Measurements from ENCODE around the gene SLC13A4. TPM values are rescaled to one million over a fixed set of nuclear protein-coding genes. Genes with fewer than 3 reads are reported as not detected.

The SLC13A4 gene
- total and polyA plus RNA-seq, 2 of the 13 experiments (the other 11 are each of a cell fraction or from before 2014, with no cell fraction given) = 0.04 TPM; not detected in 1

GRCh38 chr7:135653340-135654080, 74.5 kb downstream of the SLC13A4 start:
- 93% methylated on average over 12 of the region's 12 CpGs for WGBS (ENCODE audit: low lambda C conversion rate)
- ATAC-seq = no peak
- TF ChIP-seq ZNF577 (CRISPR knock-in tag; IDR thresholded peaks at IDR 0.05; ENCODE audit: borderline replicate concordance, low read depth) = no peak
- no peak for TF ChIP-seq PATZ1 (CRISPR knock-in tag; IDR thresholded peaks at IDR 0.05)
- no peak for TF ChIP-seq YEATS4 (CRISPR knock-in tag; IDR thresholded peaks at IDR 0.05; ENCODE audit: borderline replicate concordance)
- no peak for TF ChIP-seq RFX1 (IDR thresholded peaks at IDR 0.05)
- TF ChIP-seq, protein P1, sequence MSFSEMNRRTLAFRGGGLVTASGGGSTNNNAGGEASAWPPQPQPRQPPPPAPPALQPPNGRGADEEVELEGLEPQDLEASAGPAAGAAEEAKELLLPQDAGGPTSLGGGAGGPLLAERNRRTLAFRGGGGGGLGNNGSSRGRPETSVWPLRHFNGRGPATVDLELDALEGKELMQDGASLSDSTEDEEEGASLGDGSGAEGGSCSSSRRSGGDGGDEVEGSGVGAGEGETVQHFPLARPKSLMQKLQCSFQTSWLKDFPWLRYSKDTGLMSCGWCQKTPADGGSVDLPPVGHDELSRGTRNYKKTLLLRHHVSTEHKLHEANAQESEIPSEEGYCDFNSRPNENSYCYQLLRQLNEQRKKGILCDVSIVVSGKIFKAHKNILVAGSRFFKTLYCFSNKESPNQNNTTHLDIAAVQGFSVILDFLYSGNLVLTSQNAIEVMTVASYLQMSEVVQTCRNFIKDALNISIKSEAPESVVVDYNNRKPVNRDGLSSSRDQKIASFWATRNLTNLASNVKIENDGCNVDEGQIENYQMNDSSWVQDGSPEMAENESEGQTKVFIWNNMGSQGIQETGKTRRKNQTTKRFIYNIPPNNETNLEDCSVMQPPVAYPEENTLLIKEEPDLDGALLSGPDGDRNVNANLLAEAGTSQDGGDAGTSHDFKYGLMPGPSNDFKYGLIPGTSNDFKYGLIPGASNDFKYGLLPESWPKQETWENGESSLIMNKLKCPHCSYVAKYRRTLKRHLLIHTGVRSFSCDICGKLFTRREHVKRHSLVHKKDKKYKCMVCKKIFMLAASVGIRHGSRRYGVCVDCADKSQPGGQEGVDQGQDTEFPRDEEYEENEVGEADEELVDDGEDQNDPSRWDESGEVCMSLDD (CRISPR knock-in tag; IDR thresholded peaks at IDR 0.05; ENCODE audit: borderline replicate concordance) = no peak
- no peak for TF ChIP-seq ZNF790 (CRISPR knock-in tag; IDR thresholded peaks at IDR 0.05; ENCODE audit: borderline replicate concordance)
- no peak for TF ChIP-seq TRIM22 (IDR thresholded peaks at IDR 0.05)
- no peak for TF ChIP-seq ASH2L (IDR thresholded peaks at IDR 0.05; ENCODE audit: insufficient read length, low read depth, low read length)
- no peak for TF ChIP-seq BCL6 (CRISPR knock-in tag; IDR thresholded peaks at IDR 0.05)

More at GRCh38 chr7:135653340-135654080, 74.5 kb downstream of the SLC13A4 start:
- Histone ChIP-seq H3K9ac (ENCODE audit: insufficient read depth, low read depth, low read length) (no peak overlapping the region), H3K4me1 (ENCODE audit: insufficient read depth, low read length) (no peaks in the 10 kb centered on the region), H3K4me2 (ENCODE audit: low read depth, low read length) (no peak overlapping the region), H3K9me3 (ENCODE audit: low read length) (no peaks in the 10 kb centered on the region), H3K79me2 (ENCODE audit: insufficient read depth, low read length) (no peaks in the 10 kb centered on the region), H3K36me3 (replicated peaks in 1 of 2; ENCODE audit: control insufficient read depth in 1 of 2, insufficient read depth in 2 of 2, low read length in 2 of 2) (no peaks in the 10 kb centered on the region), H3K27me3 (ENCODE audit: control insufficient read depth in 1 of 2, insufficient read depth in 2 of 2, low read length in 2 of 2) (no peaks in the 10 kb centered on the region), H2AFZ (ENCODE audit: low read length) (no peak overlapping the region), H3K4me3 (replicated peaks in 1 of 3; ENCODE audit: insufficient read depth in 1 of 3, low read depth in 2 of 3, low read length in 3 of 3) (no peak overlapping the region), H3K27ac (ENCODE audit: extremely low read length, insufficient read depth, low read length) (no peak overlapping the region), H4K20me1 (ENCODE audit: insufficient read depth, low read length) (no peaks in the 10 kb centered on the region)
- DNase-seq (ENCODE audit: low spot score) = no peak
- no peak for FAIRE-seq
- CTCF ChIA-PET (ENCODE audit: low intra/inter-chr PET ratio, low total read pairs) = no interaction called here
- POLR2A ChIA-PET = no interaction called here
- intact Hi-C loops (cut with micrococcal nuclease; ENCODE audit: unreplicated experiment) (no loop called here), in situ Hi-C loops (cut with HindIII; ENCODE audit: extremely low pct_ligation_motif_present, low pct_unique_long_range_greater_than_20kb) (no loop called here)
- no TSS peak for BruUV-seq (replicated peaks)

Data from HepG2 (cell line).